Central memory CD8-positive, alpha-beta T cell (primary cell): ENCODE results near the gene SGK1.
"Not testable (repeated sequence)": the region's sequence is repeated elsewhere in the genome, so short reads cannot be mapped to it uniquely, and the experiment has no call there.

Experiments used
- ATAC-seq: fragments of 150-1000 bp; cut with Tn5 transposase; replicated peaks from 2 replicates; pipeline ENCODE4 v1.10.0; 2022; ENCODE audit warnings: mild to moderate bottlenecking, moderate FRiP score, moderate number of reproducible peaks; ENCODE audit not compliant: poor library complexity, severe bottlenecking; ENCODE audit errors: extremely low read depth
- DNase-seq, 2 donors: peaks; one replicate each; pipeline ENCODE4 v3.0.0; 2021; ENCODE audit warnings: low spot score in 2 of 2
- H3K27ac Mint-ChIP-seq: one replicate; pipeline ENCODE4 v1.8.0; 2022; ENCODE audit warnings: low read depth, mild to moderate bottlenecking, moderate library complexity, mixed read lengths
- H3K27me3 Mint-ChIP-seq: one replicate; pipeline ENCODE4 v1.8.0; 2022; ENCODE audit warnings: mixed read lengths
- H3K36me3 Mint-ChIP-seq: one replicate; pipeline ENCODE4 v1.8.0; 2022; ENCODE audit warnings: mild to moderate bottlenecking, moderate library complexity, mixed read lengths; ENCODE audit not compliant: insufficient read depth
- H3K4me1 Mint-ChIP-seq: one replicate; pipeline ENCODE4 v1.8.0; 2022; ENCODE audit warnings: mixed read lengths
- H3K4me3 Mint-ChIP-seq: one replicate; pipeline ENCODE4 v1.8.0; 2022; ENCODE audit warnings: mild to moderate bottlenecking, moderate library complexity, mixed read lengths
- H3K9me3 Mint-ChIP-seq: one replicate; pipeline ENCODE4 v1.8.0; 2022; ENCODE audit warnings: mixed read lengths

The SGK1 gene

DNA sequence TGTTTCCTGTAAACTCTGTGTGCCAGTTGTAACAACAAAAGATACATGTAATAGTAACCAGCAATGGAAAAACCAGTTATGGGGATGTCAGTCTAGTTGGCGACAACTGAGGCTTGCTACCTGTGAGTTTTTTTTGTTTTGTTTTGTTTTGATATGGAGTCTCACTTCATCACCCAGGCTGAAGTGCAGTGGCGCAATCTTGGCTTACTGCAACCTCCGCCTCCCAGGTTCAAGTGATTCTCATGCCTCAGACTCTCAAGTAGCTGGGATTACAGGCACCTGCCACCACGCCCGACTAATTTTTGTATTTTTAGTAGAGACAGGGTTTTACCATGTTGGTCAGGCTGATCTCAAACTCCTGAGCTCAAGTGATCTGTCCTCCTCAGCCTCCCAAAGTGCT, 136.2 kb downstream of the SGK1 start:
- peaks cover 15% of the 10 kb centered on the region for H3K4me1 Mint-ChIP-seq
- not testable (repeated sequence) for ATAC-seq, H3K27ac Mint-ChIP-seq, H3K36me3 Mint-ChIP-seq, H3K27me3 Mint-ChIP-seq, H3K4me3 Mint-ChIP-seq, DNase-seq, H3K9me3 Mint-ChIP-seq

DNA sequence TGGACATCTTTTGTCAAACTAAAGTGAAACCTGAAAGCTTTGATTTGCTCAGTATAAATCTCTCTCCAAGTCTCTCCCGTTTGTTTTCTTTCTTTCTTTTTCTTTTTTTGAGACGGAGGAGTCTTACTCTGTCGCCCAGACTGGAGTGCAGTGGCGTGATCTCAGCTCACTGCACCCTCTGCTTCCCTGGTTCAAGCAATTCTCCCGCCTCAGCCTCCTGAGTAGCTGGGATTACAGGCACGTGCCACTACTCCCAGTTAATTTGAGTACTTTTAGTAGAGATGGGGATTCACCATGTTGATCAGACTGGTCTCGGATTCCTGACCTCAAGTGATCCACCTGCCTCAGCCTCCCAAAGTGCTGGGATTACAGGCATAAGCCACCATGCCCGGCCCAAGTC, 136.7 kb downstream of the SGK1 start:
- not testable (repeated sequence) for H3K27ac Mint-ChIP-seq, H3K27me3 Mint-ChIP-seq, H3K9me3 Mint-ChIP-seq, ATAC-seq, DNase-seq, H3K4me3 Mint-ChIP-seq, H3K36me3 Mint-ChIP-seq
- H3K4me1 Mint-ChIP-seq: peaks cover 15% of the 10 kb centered on the region

- H3K9me3 Mint-ChIP-seq, H3K36me3 Mint-ChIP-seq, H3K4me3 Mint-ChIP-seq, DNase-seq, H3K27ac Mint-ChIP-seq, ATAC-seq, H3K27me3 Mint-ChIP-seq: not testable (repeated sequence)
- H3K4me1 Mint-ChIP-seq: peaks cover 22% of the 10 kb centered on the region
Measured at GRCh38 chr6:134180540-134180939, 137.4 kb downstream of the SGK1 start.

DNA sequence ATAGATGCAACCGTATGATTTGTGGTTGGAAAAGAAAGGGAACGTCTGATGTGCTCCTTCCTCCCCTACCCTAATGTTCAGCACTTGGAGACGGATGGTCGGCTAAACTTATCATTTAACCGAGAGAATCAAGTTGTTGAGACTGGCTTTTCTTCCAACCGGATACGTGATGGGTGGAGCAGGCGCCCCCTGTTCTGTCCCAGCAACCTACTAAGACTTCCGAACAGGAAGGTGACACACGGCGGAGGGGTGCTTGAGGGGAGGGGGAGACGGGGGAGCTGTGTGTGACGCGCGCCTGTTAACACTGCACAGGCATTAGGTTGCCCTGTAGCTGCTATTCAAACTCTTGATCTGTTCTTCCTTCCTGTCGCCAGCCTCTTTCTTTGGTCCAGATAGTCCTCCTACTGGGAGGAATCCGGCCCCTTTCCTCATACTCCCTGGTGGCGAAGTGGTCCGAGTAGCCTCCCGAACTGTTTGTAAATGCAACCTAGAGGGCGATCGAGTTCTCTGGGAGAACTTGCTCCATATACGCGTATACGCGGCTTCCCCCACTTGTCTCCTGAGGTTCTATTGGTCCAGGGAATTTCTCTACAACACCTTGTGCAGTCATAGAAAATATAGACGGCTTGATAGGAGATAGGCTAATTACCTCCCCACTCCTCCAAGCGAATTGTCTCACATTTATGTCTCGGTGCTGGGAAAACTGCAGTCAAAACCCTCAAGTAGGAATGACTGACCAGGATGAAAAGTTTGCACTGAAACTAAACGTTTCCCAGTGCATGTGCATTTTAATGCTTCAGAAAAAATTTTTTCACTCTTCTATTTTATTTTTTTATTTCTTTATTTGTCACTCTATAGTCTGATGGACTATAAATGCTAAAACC, 139.5 kb downstream of the SGK1 start:
- Mint-ChIP-seq H3K9me3 (no peaks in the 10 kb centered on the region), H3K36me3 (peaks cover 12% of the 10 kb centered on the region), H3K4me3 (peak overlapping the region; percentile 74), H3K4me1 (peaks cover 33% of the 10 kb centered on the region), H3K27me3 (no peaks in the 10 kb centered on the region), H3K27ac (peak overlapping the region; percentile 38)
- DNase-seq: peak; percentile 40 to 65
- ATAC-seq: peak; percentile 75

DNA sequence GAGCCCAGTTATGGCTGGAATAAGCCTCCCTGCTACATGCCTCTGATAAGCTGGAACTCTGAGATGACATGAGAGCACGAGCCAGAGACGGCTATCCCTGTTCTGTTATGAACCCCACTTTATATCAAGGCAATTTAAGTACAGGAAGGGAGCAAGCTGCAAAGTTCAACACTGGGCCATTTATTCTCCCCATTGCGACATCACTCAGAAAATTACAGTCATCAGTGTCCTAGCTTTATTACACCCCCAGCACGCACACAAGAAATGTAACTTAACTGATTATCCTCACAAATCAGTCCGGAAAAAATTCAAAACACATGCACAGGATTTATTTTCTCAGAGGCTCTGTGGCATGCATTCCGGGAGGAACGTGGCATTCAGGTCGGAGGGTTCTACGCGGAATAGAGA, 140.2 kb downstream of the SGK1 start:
- Mint-ChIP-seq H3K27ac (no peak overlapping the region), H3K4me1 (peaks cover 33% of the 10 kb centered on the region), H3K27me3 (no peaks in the 10 kb centered on the region), H3K36me3 (peaks cover 18% of the 10 kb centered on the region), H3K9me3 (no peaks in the 10 kb centered on the region), H3K4me3 (peak overlapping the region; percentile 74)
- no peak for DNase-seq
- no peak for ATAC-seq

DNA sequence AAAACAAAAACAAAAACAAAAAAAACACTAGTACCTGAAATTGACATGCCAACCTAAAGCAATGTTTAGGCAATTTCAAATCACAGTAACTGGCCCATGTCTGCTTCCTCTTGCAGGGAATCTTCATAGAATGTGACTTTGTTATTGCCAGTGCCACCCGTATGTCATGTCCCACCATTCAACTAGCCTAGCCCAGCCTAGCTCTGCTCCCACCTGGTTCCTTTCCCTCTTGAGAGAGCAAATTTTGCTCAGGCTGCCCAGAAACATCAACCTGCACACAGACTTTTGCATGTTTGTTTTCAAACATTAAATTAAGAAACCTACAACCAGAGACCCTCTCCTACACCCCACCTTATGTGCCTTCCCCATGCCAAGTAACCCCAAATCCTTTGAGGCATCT, 140.7 kb downstream of the SGK1 start:
- Mint-ChIP-seq H3K4me3 (peak overlapping the region; percentile 74), H3K9me3 (no peaks in the 10 kb centered on the region), H3K27me3 (no peaks in the 10 kb centered on the region), H3K27ac (no peak overlapping the region), H3K36me3 (peaks cover 22% of the 10 kb centered on the region), H3K4me1 (peaks cover 33% of the 10 kb centered on the region)
- DNase-seq: no peak
- no peak for ATAC-seq

DNA sequence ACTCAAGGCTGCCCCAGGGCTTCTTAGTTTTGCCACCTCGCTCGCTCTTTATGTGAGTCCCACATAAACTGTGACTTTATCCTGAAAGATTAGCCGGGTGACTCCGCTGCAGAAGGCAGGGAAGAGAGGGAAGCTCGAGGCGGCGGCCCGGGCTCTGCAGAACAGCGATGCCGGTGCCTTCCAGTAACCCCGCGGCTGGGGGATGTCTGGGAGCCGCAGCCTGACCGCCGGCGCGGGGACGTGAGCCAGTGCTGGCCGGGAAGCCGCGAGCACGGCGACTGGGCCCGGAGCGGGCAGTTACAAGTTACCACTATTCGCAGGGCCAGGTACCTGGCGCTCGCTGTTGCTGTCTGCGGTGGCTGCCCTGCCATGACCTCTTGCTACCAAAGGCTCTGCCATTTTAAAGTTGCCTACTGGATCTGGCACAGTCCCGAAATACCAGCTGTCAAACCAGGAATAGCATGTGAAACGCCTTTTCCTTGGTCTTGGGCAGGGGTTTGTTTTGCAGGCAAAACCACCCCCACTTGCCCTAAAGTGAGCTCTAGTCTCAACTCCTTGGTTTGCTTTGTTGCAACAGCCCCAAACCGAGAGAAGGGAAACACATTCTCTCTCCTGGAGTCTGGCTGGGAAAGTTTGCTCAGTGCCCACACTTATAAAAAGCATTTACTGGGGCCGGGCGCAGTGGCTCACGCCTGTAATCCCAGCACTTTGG, 141.5 kb downstream of the SGK1 start:
- H3K4me1 Mint-ChIP-seq: peaks cover 33% of the 10 kb centered on the region
- H3K27ac Mint-ChIP-seq: no peak overlapping the region
- no peak for ATAC-seq
- H3K36me3 Mint-ChIP-seq: peaks cover 22% of the 10 kb centered on the region
- no peak for DNase-seq
- H3K4me3 Mint-ChIP-seq: peak overlapping the region; percentile 87
- no peaks in the 10 kb centered on the region for H3K27me3 Mint-ChIP-seq
- H3K9me3 Mint-ChIP-seq: no peaks in the 10 kb centered on the region

GRCh38 chr6:134175532-134176263, 142.2 kb downstream of the SGK1 start:
- Mint-ChIP-seq H3K27me3 (no peaks in the 10 kb centered on the region), H3K4me3 (peak overlapping the region; percentile 87), H3K4me1 (peaks cover 33% of the 10 kb centered on the region), H3K27ac (no peak overlapping the region), H3K9me3 (no peaks in the 10 kb centered on the region), H3K36me3 (peaks cover 25% of the 10 kb centered on the region)
- DNase-seq (no peak), ATAC-seq (no peak)

DNA sequence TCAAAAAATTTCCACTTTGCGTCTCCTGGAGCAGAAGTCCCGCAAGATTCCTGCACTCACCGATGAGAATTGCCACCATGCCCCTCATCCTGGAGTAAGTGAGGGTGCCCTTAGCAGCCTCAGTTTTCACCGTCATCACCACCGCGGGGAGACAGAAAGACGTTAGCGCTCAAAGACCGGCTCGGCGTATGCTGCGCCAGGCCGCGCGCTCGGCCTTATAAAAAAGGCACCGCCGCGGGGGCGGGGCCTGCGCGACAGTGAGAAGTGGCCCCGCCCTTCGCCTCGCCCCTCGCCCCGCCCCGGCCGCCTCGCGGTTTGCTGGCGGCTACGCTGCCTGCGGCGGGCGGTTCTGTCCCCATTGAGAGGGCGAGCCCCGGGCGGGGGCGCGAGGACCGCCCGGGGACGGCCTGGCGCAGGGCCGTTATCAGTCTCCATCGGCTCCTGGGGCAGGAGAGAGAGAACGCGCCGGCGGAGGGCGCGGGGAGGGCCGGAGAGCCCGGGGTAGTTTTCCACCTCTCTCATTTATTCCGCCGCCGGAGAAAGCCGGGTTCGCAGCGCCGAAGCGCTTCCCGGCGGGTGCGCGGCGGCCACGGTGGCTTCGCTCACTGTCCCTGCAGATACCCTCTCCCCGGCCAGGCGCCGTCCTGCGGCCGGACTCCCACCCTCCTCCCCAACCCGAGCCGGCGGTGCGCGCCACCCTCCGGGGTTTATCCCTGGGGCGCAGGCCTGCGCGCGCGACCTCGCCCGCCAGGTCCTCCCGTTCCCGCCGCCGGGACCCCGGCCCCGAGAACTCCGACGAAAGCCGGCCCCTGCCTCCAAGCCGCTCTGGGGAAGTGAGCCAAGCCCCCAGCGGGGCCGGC, 143.0 kb downstream of the SGK1 start:
- Mint-ChIP-seq H3K4me1 (peaks cover 33% of the 10 kb centered on the region), H3K36me3 (peaks cover 25% of the 10 kb centered on the region), H3K27ac (peak overlapping the region; percentile 88), H3K9me3 (no peaks in the 10 kb centered on the region), H3K4me3 (peak overlapping the region; percentile 87), H3K27me3 (no peaks in the 10 kb centered on the region)
- DNase-seq (peak; percentile 82 to 86), ATAC-seq (peak; percentile 77)

DNA sequence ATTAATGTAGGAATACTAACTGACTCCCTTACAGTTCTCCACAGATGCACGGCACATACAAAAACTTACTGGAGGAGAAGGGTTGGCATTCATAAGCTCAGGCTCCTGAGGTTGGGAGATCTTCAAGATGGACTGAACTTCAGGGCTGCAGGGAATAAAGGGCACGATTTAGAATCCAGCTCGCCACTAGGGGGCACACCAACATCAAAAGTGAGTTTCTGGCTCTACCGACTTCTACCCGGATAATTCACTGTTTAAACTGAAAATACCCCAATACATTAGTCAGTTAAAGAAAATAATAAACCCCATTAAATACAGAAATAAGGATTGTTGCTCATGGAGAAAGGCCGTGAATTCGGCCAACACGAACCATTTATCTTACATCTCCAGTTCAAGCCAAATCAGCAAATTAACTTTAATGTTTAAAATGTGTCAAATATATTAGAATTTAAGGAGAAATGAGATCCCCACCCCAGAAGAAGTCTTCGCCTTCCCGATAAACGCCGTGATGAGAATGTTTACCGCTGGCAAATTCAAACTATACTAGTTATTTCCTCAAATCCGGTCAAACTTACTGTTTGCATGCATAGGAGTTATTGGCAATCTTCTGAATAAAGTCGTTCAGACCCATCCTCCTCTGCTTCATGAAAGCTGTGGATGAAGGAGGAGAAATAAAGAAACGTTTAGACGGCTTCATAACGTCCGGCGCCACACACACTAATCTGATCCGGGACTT, 143.8 kb downstream of the SGK1 start:
- peak overlapping the region; percentile 87 for H3K4me3 Mint-ChIP-seq
- H3K27ac Mint-ChIP-seq: peak overlapping the region; percentile 88
- peak; percentile 33 for ATAC-seq
- H3K27me3 Mint-ChIP-seq: no peaks in the 10 kb centered on the region
- peak; percentile 73 to 88 for DNase-seq
- H3K4me1 Mint-ChIP-seq: peaks cover 33% of the 10 kb centered on the region
- no peaks in the 10 kb centered on the region for H3K9me3 Mint-ChIP-seq
- H3K36me3 Mint-ChIP-seq: peaks cover 25% of the 10 kb centered on the region

DNA sequence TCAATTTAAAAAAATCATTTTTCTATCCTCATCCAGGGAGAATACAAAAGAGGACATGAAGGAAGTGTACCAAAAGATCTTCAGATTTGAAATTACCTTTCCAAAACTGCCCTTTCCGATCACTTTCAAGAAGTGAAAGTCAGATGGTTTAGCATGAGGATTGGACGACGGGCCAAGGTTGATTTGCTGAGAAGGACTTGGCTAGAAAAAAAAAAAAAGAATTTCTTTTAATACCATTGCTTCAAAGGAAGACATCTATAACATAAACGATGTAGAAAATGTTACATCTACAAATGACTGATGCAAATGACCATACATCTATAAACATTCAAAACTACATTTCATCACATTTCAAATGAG, 144.6 kb downstream of the SGK1 start:
- Mint-ChIP-seq H3K27me3 (no peaks in the 10 kb centered on the region), H3K36me3 (peaks cover 28% of the 10 kb centered on the region), H3K9me3 (no peaks in the 10 kb centered on the region), H3K27ac (no peak overlapping the region), H3K4me3 (peak overlapping the region; percentile 87), H3K4me1 (peaks cover 30% of the 10 kb centered on the region)
- DNase-seq: no peak
- ATAC-seq: no peak
